ENCODE results near the gene ASCL2. TPM values are rescaled to one million over a fixed set of nuclear protein-coding genes. Genes with fewer than 3 reads are reported as not detected.

The ASCL2 gene
- total and polyA plus RNA-seq, 2 donors from 2014 or later: 1.2 to 5.0 TPM

DNA sequence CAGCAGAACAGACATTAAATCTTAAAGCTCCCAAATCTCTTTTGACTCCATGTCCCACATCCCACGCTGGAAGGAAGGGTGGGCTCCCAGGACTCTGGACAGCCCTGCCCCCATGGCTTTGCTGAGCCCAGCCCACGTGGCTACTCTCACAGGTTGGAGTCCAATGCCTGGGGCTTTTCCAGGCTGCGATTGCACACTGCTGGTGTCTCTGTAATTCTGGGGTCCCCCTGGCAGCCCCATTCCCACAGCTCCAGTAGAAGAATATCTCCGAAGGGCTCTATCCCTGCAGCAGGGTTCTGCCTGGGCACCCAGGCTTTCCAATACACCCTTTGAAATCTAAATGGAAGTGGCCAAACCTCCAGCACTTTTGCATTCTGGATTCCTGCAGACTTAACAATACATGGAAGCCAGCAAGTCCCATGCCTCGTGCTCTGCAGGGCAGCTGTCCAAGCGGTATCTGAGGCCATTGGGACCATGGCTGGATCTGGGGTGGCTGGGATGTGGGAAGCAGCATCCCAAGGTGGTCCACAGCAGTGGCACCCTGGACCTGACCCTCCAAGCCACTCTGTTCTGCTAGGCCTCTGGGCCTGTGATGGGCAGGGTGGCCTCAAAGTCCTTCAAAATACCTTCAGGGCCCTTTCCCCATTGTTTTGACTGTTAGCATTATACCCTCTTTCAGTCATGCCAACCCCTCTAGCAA is 50.9 kb downstream of the ASCL2 start:
- Histone ChIP-seq H3K36me3 (ENCODE audit: control insufficient read depth in 2 of 3, insufficient read depth in 3 of 3, low read length in 3 of 3) (no peaks in the 10 kb centered on the region), H3K27me3 (ENCODE audit: control insufficient read depth, insufficient read depth, low read length) (no peaks in the 10 kb centered on the region), H3K27ac (ENCODE audit: low read depth in 2 of 2, low read length in 2 of 2) (no peak overlapping the region), H3K4me3 (ENCODE audit: low read length in 3 of 3) (no peak overlapping the region), H3K9me3 (ENCODE audit: control insufficient read depth in 2 of 3, insufficient read depth in 1 of 3, low read length in 3 of 3) (peaks cover 0 to 5% (median 0%) of the 10 kb centered on the region in 3 donors), H3K4me1 (ENCODE audit: control insufficient read depth in 2 of 3, insufficient read depth in 2 of 3, low read depth in 1 of 3, low read length in 3 of 3) (no peaks in the 10 kb centered on the region), H3K9ac (ENCODE audit: low read length in 3 of 3) (no peak overlapping the region)
- intact Hi-C loops (cut with DNase I): no loop called here
- TF ChIP-seq, protein P1, sequence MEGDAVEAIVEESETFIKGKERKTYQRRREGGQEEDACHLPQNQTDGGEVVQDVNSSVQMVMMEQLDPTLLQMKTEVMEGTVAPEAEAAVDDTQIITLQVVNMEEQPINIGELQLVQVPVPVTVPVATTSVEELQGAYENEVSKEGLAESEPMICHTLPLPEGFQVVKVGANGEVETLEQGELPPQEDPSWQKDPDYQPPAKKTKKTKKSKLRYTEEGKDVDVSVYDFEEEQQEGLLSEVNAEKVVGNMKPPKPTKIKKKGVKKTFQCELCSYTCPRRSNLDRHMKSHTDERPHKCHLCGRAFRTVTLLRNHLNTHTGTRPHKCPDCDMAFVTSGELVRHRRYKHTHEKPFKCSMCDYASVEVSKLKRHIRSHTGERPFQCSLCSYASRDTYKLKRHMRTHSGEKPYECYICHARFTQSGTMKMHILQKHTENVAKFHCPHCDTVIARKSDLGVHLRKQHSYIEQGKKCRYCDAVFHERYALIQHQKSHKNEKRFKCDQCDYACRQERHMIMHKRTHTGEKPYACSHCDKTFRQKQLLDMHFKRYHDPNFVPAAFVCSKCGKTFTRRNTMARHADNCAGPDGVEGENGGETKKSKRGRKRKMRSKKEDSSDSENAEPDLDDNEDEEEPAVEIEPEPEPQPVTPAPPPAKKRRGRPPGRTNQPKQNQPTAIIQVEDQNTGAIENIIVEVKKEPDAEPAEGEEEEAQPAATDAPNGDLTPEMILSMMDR (IDR thresholded peaks at IDR 0.05; ENCODE audit: borderline replicate concordance, extremely low read depth, insufficient read depth): no peak
- FAIRE-seq (no peak), DNase-seq (no peak)

Other genes with a start within 250 kb of the ASCL2 start
- gene IGF2, start 131.2 kb downstream of the ASCL2 start, total RNA-seq: 30.5 TPM
- gene IGF2, start 131.2 kb downstream of the ASCL2 start, polyA plus RNA-seq (ENCODE audit: insufficient read depth, low read depth, low replicate concordance): 10.2 TPM
- not detected for gene INS, start 109.4 kb downstream of the ASCL2 start, total RNA-seq
- gene INS, start 109.4 kb downstream of the ASCL2 start, polyA plus RNA-seq (ENCODE audit: insufficient read depth, low read depth, low replicate concordance): not detected
- not detected for gene TH, start 98.8 kb downstream of the ASCL2 start, total RNA-seq
- gene TH, start 98.8 kb downstream of the ASCL2 start, polyA plus RNA-seq (ENCODE audit: insufficient read depth, low read depth, low replicate concordance): not detected
- gene C11orf21, start 31.3 kb upstream of the ASCL2 start, total RNA-seq: 4.9 TPM
- 0.17 TPM for gene C11orf21, start 31.3 kb upstream of the ASCL2 start, polyA plus RNA-seq (ENCODE audit: insufficient read depth, low read depth, low replicate concordance)
- 6.1 TPM for gene TSPAN32, start 31.4 kb upstream of the ASCL2 start, total RNA-seq
- 0.75 TPM for gene TSPAN32, start 31.4 kb upstream of the ASCL2 start, polyA plus RNA-seq (ENCODE audit: insufficient read depth, low read depth, low replicate concordance)
- 950 TPM for gene CD81, start 106.7 kb upstream of the ASCL2 start, total RNA-seq
- gene CD81, start 106.7 kb upstream of the ASCL2 start, polyA plus RNA-seq (ENCODE audit: insufficient read depth, low read depth, low replicate concordance): 827 TPM
- gene TSSC4, start 130.2 kb upstream of the ASCL2 start, total RNA-seq: 42.3 TPM
- gene TSSC4, start 130.2 kb upstream of the ASCL2 start, polyA plus RNA-seq (ENCODE audit: insufficient read depth, low read depth, low replicate concordance): 51.4 TPM
- gene TRPM5, start 173.9 kb upstream of the ASCL2 start, total RNA-seq: 0.25 TPM
- gene TRPM5, start 173.9 kb upstream of the ASCL2 start, polyA plus RNA-seq (ENCODE audit: insufficient read depth, low read depth, low replicate concordance): 0.69 TPM
- 45.5 TPM for gene KCNQ1, start 174.4 kb upstream of the ASCL2 start, total RNA-seq
- gene KCNQ1, start 174.4 kb upstream of the ASCL2 start, polyA plus RNA-seq (ENCODE audit: insufficient read depth, low read depth, low replicate concordance): 49.4 TPM